K562 (cell line): Measurements from ENCODE around the gene BTBD17. TPM values are rescaled to one million over a fixed set of nuclear protein-coding genes. Genes with fewer than 3 reads are reported as not detected.

ENCODE experiments used
- ATAC-seq: fragments of 200-7000 bp; cut with Tn5 transposase; 3 replicates; pipeline ENCODE4 v1.9.1; 2020; ENCODE audit warnings: moderate library complexity
- BruUV-seq: library from RNA; stranded (reverse); fragments of 400-500 nt; replicated peaks from 2 replicates; lab custom pipeline; 2021; lab: Mats Ljungman, UMichigan
- CTCF ChIA-PET: fragments of 300-600 bp; formaldehyde crosslinking; extraction: SDS; loops from one replicate; lab custom pipeline; 2021; ENCODE audit warnings: low intra/inter-chr PET ratio; lab: Yijun Ruan, JAX
- POLR2A ChIA-PET: fragments of 300-600, 350-650 bp; sonication (Branson Sonifier 250); formaldehyde crosslinking; extraction: SDS; loops from one replicate; lab custom pipeline; 2021; ENCODE audit warnings: antibody characterized with exemption, inconsistent platforms; lab: Yijun Ruan, JAX
- DNase-seq, 4 experiments: peaks; one replicate each; pipeline versions ENCODE4 v3.0.0 to v3.0.0-alpha.2; 2011 to 2018; ENCODE audit warnings: low spot score in 3 of 4, mixed read lengths in 3 of 4; ENCODE audit errors: extremely low read depth in 1 of 4
- FAIRE-seq: peaks from 2 replicates; lab custom pipeline; 2011; peaks lifted over from hg19 to GRCh38; lab: Jason Lieb, UNC
- H2AFZ ChIP-seq: 2 replicates; pipeline ENCODE4 v1.6.0; 2011; ENCODE audit warnings: low read depth, low read length, control low read depth, inconsistent platforms
- H3K27ac ChIP-seq: fragments of 200-600 bp; 3 replicates; pipeline ENCODE4 v1.8.0; 2011; ENCODE audit warnings: low read depth, mild to moderate bottlenecking, control low read depth, inconsistent platforms, low read length, moderate library complexity, mixed read lengths; ENCODE audit errors: extremely low read depth
- H3K27me3 ChIP-seq, 2 experiments: fragments of 300-600 bp in 1 of 2; 2 replicates in 1 of 2; 3 replicates in 1 of 2; pipeline versions ENCODE4 v1.6.0 to v1.8.0; 2011; ENCODE audit warnings: inconsistent platforms in 2 of 2, low read length in 2 of 2, mild to moderate bottlenecking in 1 of 2, mixed read lengths in 1 of 2, moderate library complexity in 1 of 2; ENCODE audit not compliant: control insufficient read depth in 2 of 2, insufficient read depth in 2 of 2
- H3K36me3 ChIP-seq: fragments of 300-600 bp; 3 replicates; pipeline ENCODE4 v1.8.0; 2011; ENCODE audit warnings: mild to moderate bottlenecking, low read length, inconsistent platforms; ENCODE audit not compliant: control insufficient read depth, insufficient read depth
- H3K4me1 ChIP-seq, 2 experiments: fragments of 200-600 bp in 1 of 2; replicated peaks in 1 of 2; 2 replicates in 1 of 2; 3 replicates in 1 of 2; pipeline versions ENCODE4 v1.5.1 to v1.8.0; 2011; ENCODE audit warnings: inconsistent platforms in 2 of 2, low read length in 2 of 2, mild to moderate bottlenecking in 1 of 2, mixed read lengths in 1 of 2, moderate library complexity in 1 of 2; ENCODE audit not compliant: control insufficient read depth in 2 of 2, insufficient read depth in 2 of 2
- H3K4me2 ChIP-seq: 2 replicates; pipeline ENCODE4 v1.6.1; 2011; ENCODE audit warnings: low read length, control low read depth, inconsistent platforms, mixed read lengths; ENCODE audit not compliant: insufficient read depth
- H3K4me3 ChIP-seq: fragments of 200-600 bp; sonication (generic), shearing (Covaris generic); 2 replicates; pipeline ENCODE4 v1.5.1; 2016; ENCODE audit warnings: control low read depth, inconsistent platforms
- H3K79me2 ChIP-seq: fragments of 200-600 bp; 3 replicates; pipeline ENCODE4 v1.8.0; 2011; ENCODE audit warnings: low read length, inconsistent platforms; ENCODE audit not compliant: control insufficient read depth, insufficient read depth
- H3K9ac ChIP-seq, 2 experiments: 2 replicates each; pipeline versions ENCODE4 v1.6.0 to v1.6.1; 2011; ENCODE audit warnings: low read depth in 2 of 2, low read length in 2 of 2, control low read depth in 1 of 2, inconsistent platforms in 1 of 2, mild to moderate bottlenecking in 1 of 2, mixed read lengths in 1 of 2; ENCODE audit not compliant: insufficient read depth in 1 of 2
- H3K9me1 ChIP-seq: one replicate; pipeline ENCODE4 v1.6.0; 2011; ENCODE audit warnings: inconsistent platforms, mild to moderate bottlenecking, low read length, moderate library complexity; ENCODE audit not compliant: control insufficient read depth, insufficient read depth
- H3K9me3 ChIP-seq: replicated peaks from 2 replicates; pipeline ENCODE4 v1.5.1; 2011; ENCODE audit warnings: low read depth, low read length, inconsistent platforms; ENCODE audit not compliant: control insufficient read depth, insufficient read depth
- H4K20me1 ChIP-seq: replicated peaks from 2 replicates; pipeline ENCODE4 v1.6.1; 2011; ENCODE audit warnings: low read length, inconsistent platforms, mixed read lengths; ENCODE audit not compliant: control insufficient read depth, insufficient read depth
- BMI1 ChIP-seq: fragments of 150-350 bp; IDR thresholded peaks from 2 replicates; pipeline ENCODE4 v1.6.1; 2014; ENCODE audit warnings: low read length
- DACH1 ChIP-seq: fragments of 450-650 bp; IDR thresholded peaks from 2 replicates; pipeline ENCODE4 v1.6.1; 2018; ENCODE audit not compliant: partially characterized antibody
- RCOR1 ChIP-seq, 2 experiments: IDR thresholded peaks; 2 replicates each; pipeline ENCODE4 v1.6.1; 2012; ENCODE audit warnings: low read depth in 2 of 2, low read length in 2 of 2, borderline replicate concordance in 1 of 2, improper control_type of control experiment in 1 of 2
- SIRT6 ChIP-seq: IDR thresholded peaks from one replicate; pipeline ENCODE4 v1.6.1; 2012; ENCODE audit warnings: low read depth, mild to moderate bottlenecking, control low read depth, inconsistent platforms, low read length, moderate library complexity
- STAG1 ChIP-seq: sonication (generic); formaldehyde crosslinking; IDR thresholded peaks from 2 replicates; pipeline ENCODE4 v1.5.0; 2020; ENCODE audit warnings: missing genetic modification reagents, borderline replicate concordance
- ZEB2 ChIP-seq: fragments of 450-650 bp; IDR thresholded peaks from 2 replicates; pipeline ENCODE4 v1.6.1; 2016
- ZNF274 ChIP-seq: IDR thresholded peaks from 2 replicates; pipeline ENCODE4 v1.6.1; 2011; ENCODE audit warnings: low read depth, mild to moderate bottlenecking, low read length, moderate library complexity, borderline replicate concordance
- WGBS: fragments of 100-300 bp; shearing (Covaris generic); methylation state at CpG from one replicate; pipeline ENCODE4 v1.1.6; 2016; ENCODE audit warnings: low coverage, mixed read lengths; ENCODE audit not compliant: insufficient coverage; ENCODE audit errors: missing lambda C conversion rate; 5-methylcytosine and 5-hydroxymethylcytosine counted together
- in situ Hi-C: fragments of 300-500 bp; cut with MboI; formaldehyde crosslinking; loops from 4 replicates; pipeline ENCODE4 v1.15.0; 2018; ENCODE audit warnings: inconsistent platforms, mixed read lengths
- intact Hi-C: fragments of 100-400 bp; cut with micrococcal nuclease; formaldehyde crosslinking; loops from 2 replicates; pipeline ENCODE4 v1.14.2; 2022
- polyA plus RNA-seq, 8 experiments: library from polyadenylated mRNA; depleted of rRNA in 4 of 8; stranded (reverse) in 5 of 8; unstranded in 3 of 8; fragments of >200 nt; fragmentation: Nextera tagmentation in 2 of 8; fragmentation: Illumina TruSeq in 1 of 8; extraction: Ambion mirVana in 2 of 8; extraction: Trizol in 1 of 8; gene quantifications; 2 replicates each; pipeline versions ENCODE4 v1.2.1 to v1.2.3, GENCODE V29; 2011 to 2014; ENCODE audit warnings: inconsistent platforms in 1 of 8, missing spikeins in 1 of 8
- total RNA-seq, 7 experiments: library from RNA; depleted of rRNA in 6 of 7; stranded (reverse); fragments of >200 nt in 6 of 7; fragmentation: Illumina TruSeq in 2 of 7; extraction: Trizol in 2 of 7; gene quantifications; 2 replicates each; pipeline versions ENCODE4 v1.2.1 to v1.2.3, GENCODE V29; 2011 to 2021; ENCODE audit warnings: low replicate concordance in 1 of 7
- TF ChIP-seq, protein P1 (sequence below), 2 experiments: fragments of 450-650 bp; formaldehyde crosslinking in 1 of 2; IDR thresholded peaks; 2 replicates each; pipeline versions ENCODE4 v1.4.0 to v1.6.1; 2014 to 2020; ENCODE audit warnings: mild to moderate bottlenecking in 2 of 2, borderline replicate concordance in 1 of 2, low read depth in 1 of 2

The BTBD17 gene
- total and polyA plus RNA-seq, 9 of the 15 experiments (the other 6 are each of a cell fraction or from before 2014, with no cell fraction given), result not detected

DNA sequence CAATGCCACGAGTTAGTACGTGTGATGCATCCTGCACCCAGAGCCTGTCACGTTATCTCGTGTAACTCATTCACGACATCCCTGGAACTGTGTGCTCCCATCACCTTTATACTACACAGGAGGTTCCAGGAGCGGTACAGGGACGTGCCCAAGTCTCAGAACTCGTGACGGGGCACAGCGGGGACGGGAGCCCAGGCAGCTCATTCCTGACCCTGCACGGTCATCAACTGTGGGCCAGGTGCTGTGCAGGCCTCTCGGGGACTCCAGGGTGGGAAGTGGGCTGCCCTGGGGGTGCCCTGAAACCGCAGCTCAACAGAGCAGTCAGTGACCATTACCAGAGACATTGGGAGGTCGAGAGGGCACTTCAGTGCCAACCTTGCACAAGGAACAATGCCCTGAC, 46.8 kb downstream of the BTBD17 start:
- H3K36me3 ChIP-seq, result no peaks in the 10 kb centered on the region
- peaks cover 5% of the 10 kb centered on the region; the same call in 1 of the 2 replicates for H3K9me3 ChIP-seq
- FAIRE-seq (no peak), ATAC-seq (no peak), DNase-seq (no peak)
- H2AFZ ChIP-seq, result no peak overlapping the region
- WGBS, result 3% methylated on average over 15 of the region's 15 CpGs
- H3K4me1 ChIP-seq, result no peaks in the 10 kb centered on the region
- in situ Hi-C loops (no loop called here), intact Hi-C loops (no loop called here)
- no TSS peak for BruUV-seq
- peaks cover 6% of the 10 kb centered on the region; the same call in 1 of the 2 replicates for H4K20me1 ChIP-seq
- POLR2A ChIA-PET, result interaction anchor here (0.7 kb wide), 1 partner anchor 123 kb away, joined by 3 read pairs; no protein-coding TSS in a partner anchor
- H3K27me3 ChIP-seq, result peaks cover 10 to 46% of the 10 kb centered on the region in 2 experiments; a peak in 4 of 5 replicates
- no peak overlapping the region for H3K27ac ChIP-seq
- H3K9ac ChIP-seq, result no peak overlapping the region
- H3K4me2 ChIP-seq, result no peak overlapping the region
- CTCF ChIA-PET, result no interaction called here
- H3K79me2 ChIP-seq, result no peaks in the 10 kb centered on the region
- H3K4me3 ChIP-seq, result no peak overlapping the region
- H3K9me1 ChIP-seq, result no peaks in the 10 kb centered on the region
- no peak for TF ChIP-seq STAG1 (CRISPR knock-in tag)
- TF ChIP-seq RCOR1 (IDR thresholded peaks at IDR 0.05; ENCODE audit: borderline replicate concordance in 1 of 2, low read depth in 2 of 2, low read length in 2 of 2), result no peak
- TF ChIP-seq SIRT6, result no peak

DNA sequence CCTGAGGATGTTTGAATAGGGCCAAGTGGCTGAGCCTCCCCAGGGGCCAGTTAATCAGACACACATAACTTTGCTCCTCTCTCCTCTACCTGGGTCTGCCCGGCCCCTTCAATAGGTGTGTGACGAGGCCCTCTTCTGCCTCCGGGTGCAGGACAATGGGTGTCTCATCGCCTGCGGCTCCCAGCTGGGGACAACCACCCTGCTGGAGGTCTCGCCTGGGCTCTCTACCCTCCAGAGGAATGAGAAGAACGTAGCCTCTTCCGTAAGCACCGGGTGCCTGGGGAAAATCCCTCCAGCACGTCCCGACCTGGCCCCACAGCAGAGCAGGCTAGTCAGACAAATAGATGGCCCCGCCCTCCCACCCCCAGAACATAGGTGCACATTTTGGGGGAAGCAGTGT, 51.8 kb downstream of the BTBD17 start:
- ATAC-seq, result no peak
- Histone ChIP-seq H3K9me3 (peaks cover 5% of the 10 kb centered on the region; the same call in 1 of the 2 replicates), H3K27me3 (peaks cover 2 to 30% of the 10 kb centered on the region in 2 experiments; a peak in 4 of 5 replicates), H2AFZ (no peak overlapping the region), H3K9me1 (no peaks in the 10 kb centered on the region), H3K4me1 (peaks cover 0 to 9% of the 10 kb centered on the region in 2 experiments; a peak in 1 of 5 replicates), H3K4me3 (no peak overlapping the region), H3K36me3 (no peaks in the 10 kb centered on the region), H3K27ac (no peak overlapping the region), H3K9ac (no peak overlapping the region), H4K20me1 (no peaks in the 10 kb centered on the region), H3K4me2 (no peak overlapping the region), H3K79me2 (no peaks in the 10 kb centered on the region)
- FAIRE-seq, result no peak
- BruUV-seq, result no TSS peak
- DNase-seq, result no peak
- 18% methylated on average over 10 of the region's 12 CpGs for WGBS
- in situ Hi-C loops, result no loop called here
- CTCF ChIA-PET, result no interaction called here
- intact Hi-C loops, result no loop called here
- POLR2A ChIA-PET, result interaction anchor here (0.6 to 0.7 kb wide), 3 partner anchors 18 to 106 kb away, joined by 3 read pairs; no protein-coding TSS in a partner anchor
- TF ChIP-seq, protein P1, sequence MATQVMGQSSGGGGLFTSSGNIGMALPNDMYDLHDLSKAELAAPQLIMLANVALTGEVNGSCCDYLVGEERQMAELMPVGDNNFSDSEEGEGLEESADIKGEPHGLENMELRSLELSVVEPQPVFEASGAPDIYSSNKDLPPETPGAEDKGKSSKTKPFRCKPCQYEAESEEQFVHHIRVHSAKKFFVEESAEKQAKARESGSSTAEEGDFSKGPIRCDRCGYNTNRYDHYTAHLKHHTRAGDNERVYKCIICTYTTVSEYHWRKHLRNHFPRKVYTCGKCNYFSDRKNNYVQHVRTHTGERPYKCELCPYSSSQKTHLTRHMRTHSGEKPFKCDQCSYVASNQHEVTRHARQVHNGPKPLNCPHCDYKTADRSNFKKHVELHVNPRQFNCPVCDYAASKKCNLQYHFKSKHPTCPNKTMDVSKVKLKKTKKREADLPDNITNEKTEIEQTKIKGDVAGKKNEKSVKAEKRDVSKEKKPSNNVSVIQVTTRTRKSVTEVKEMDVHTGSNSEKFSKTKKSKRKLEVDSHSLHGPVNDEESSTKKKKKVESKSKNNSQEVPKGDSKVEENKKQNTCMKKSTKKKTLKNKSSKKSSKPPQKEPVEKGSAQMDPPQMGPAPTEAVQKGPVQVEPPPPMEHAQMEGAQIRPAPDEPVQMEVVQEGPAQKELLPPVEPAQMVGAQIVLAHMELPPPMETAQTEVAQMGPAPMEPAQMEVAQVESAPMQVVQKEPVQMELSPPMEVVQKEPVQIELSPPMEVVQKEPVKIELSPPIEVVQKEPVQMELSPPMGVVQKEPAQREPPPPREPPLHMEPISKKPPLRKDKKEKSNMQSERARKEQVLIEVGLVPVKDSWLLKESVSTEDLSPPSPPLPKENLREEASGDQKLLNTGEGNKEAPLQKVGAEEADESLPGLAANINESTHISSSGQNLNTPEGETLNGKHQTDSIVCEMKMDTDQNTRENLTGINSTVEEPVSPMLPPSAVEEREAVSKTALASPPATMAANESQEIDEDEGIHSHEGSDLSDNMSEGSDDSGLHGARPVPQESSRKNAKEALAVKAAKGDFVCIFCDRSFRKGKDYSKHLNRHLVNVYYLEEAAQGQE (IDR thresholded peaks at IDR 0.05; ENCODE audit: borderline replicate concordance), result no peak
- TF ChIP-seq, protein P1 (CRISPR knock-in tag; IDR thresholded peaks at IDR 0.05; ENCODE audit: low read depth), result no peak
- no peak for TF ChIP-seq DACH1
- no peak for TF ChIP-seq ZEB2
- no peak for TF ChIP-seq ZNF274
- no peak for TF ChIP-seq BMI1
